Activated naive CD8-positive, alpha-beta T cell treated with anti-CD3 and anti-CD28 coated beads, Interleukin-2, amount 10 ng/mL, durations not matched to agents 7 days and 5 days (primary cell): Measurements from ENCODE around the gene ZNF581. TPM values are rescaled to one million over a fixed set of nuclear protein-coding genes. Genes with fewer than 3 reads are reported as not detected.

ENCODE experiments used
- ATAC-seq: fragments of 150-1000 bp; cut with Tn5 transposase; one replicate; pipeline ENCODE4 v1.10.0; 2021; ENCODE audit warnings: low read depth, moderate library complexity
- POLR2A ChIA-PET: fragments of 350-600 bp; sonication (Branson Sonifier 250); formaldehyde crosslinking; loops from one replicate; lab custom pipeline; 2021; ENCODE audit warnings: antibody characterized with exemption; lab: Charles Lee
- DNase-seq: peaks from one replicate; pipeline ENCODE4 v3.0.0; 2021
- H3K27ac Mint-ChIP-seq: one replicate; pipeline ENCODE4 v1.8.0; 2022; ENCODE audit warnings: mild to moderate bottlenecking, mixed read lengths
- H3K27me3 Mint-ChIP-seq: one replicate; pipeline ENCODE4 v1.8.0; 2022; ENCODE audit warnings: mild to moderate bottlenecking, moderate library complexity, mixed read lengths
- H3K36me3 Mint-ChIP-seq: one replicate; pipeline ENCODE4 v1.8.0; 2021; ENCODE audit warnings: mild to moderate bottlenecking, mixed read lengths
- H3K4me1 Mint-ChIP-seq: one replicate; pipeline ENCODE4 v1.8.0; 2021; ENCODE audit warnings: mixed read lengths
- H3K4me3 Mint-ChIP-seq: one replicate; pipeline ENCODE4 v1.8.0; 2022; ENCODE audit warnings: mild to moderate bottlenecking, moderate library complexity, mixed read lengths
- H3K9me3 Mint-ChIP-seq: one replicate; pipeline ENCODE4 v1.8.0; 2021; ENCODE audit warnings: mixed read lengths
- total RNA-seq, 2 experiments: library from RNA; stranded (reverse); gene quantifications; one replicate each; pipeline ENCODE4 v1.2.3, GENCODE V29; 2021

Gene ZNF581
- total RNA-seq, 2 experiments from 2014 or later = 28.6 to 31.7 TPM

DNA sequence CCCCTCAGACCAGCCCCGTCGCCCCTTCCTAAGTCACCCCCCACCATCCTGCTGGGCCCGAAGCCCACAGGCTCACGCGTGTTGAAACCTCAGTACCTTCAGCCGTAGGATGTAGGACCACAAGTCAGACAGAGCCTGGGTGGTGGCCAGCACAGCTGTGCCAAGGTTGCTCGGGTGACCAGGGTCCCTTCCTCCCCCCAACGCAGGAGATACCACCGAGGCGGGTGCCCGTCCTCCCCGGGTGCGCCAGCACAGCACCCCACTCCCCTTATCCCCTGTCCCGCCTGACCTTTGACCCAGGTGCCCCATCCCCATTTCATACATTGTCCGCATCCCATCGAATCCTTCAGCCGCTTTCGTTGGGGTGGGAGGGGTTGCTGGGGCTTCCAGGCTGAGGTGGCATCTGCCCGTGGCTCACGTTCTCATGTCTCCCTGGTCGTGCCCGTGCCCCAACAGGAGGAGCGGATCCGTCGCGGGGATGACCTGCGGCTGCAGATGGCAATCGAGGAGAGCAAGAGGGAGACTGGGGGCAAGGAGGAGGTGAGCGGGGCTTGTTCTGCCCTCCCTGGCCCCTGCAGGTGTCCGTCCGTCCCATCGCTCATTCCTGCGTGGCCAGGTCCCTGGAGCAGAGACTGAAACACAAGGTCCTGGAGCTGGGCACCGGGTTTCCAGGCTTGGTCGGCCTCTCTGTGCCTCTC lies 46.1 kb downstream of the ZNF581 start:
- H3K27me3 Mint-ChIP-seq = no peaks in the 10 kb centered on the region
- H3K9me3 Mint-ChIP-seq = no peaks in the 10 kb centered on the region
- no peaks in the 10 kb centered on the region for H3K4me1 Mint-ChIP-seq
- no peak overlapping the region for H3K4me3 Mint-ChIP-seq
- DNase-seq (peak; percentile 17), ATAC-seq (no peak)
- peaks cover 1% of the 10 kb centered on the region for H3K36me3 Mint-ChIP-seq
- H3K27ac Mint-ChIP-seq = no peak overlapping the region
- POLR2A ChIA-PET = interaction anchor here (0.5 kb wide), 1 partner anchor 18 kb away, joined by 3 read pairs; no protein-coding TSS in a partner anchor

DNA sequence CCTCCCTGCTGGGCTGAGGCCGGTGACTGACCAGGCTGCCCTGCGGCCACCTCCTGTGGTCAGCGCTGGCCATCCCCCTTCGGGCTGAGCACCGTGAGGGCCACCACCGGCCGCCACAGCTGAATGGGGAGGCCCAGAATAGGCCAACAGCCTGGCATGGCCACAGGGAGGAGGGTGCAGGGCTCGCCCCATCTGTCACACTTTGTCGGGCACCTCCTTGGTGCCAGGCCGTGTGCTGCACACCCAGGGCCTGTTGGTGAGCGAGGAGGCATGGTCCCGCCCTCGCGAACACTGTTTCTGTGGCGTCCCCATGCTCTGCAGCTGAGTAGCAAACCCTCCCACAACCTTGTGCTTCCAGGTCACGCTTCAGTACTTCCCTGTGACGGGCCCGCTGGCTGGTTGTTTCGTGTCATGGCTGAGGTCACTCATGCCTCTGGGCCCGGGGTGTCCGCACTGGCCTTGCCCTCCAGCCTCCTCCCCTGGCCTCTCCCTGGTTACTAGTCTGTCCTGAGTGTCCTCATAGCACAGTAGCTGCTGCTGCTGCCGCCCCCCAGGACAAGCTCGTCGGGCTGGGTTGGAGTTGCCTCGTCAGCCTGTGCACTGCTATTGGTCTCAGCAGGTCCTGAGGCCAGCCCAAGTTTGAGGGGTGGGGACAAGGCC lies 46.8 kb downstream of the ZNF581 start:
- H3K9me3 Mint-ChIP-seq = no peaks in the 10 kb centered on the region
- H3K27ac Mint-ChIP-seq = no peak overlapping the region
- no peaks in the 10 kb centered on the region for H3K4me1 Mint-ChIP-seq
- ATAC-seq = no peak
- DNase-seq = no peak
- POLR2A ChIA-PET = no interaction called here
- H3K36me3 Mint-ChIP-seq = peaks cover 1% of the 10 kb centered on the region
- no peak overlapping the region for H3K4me3 Mint-ChIP-seq
- H3K27me3 Mint-ChIP-seq = no peaks in the 10 kb centered on the region

DNA sequence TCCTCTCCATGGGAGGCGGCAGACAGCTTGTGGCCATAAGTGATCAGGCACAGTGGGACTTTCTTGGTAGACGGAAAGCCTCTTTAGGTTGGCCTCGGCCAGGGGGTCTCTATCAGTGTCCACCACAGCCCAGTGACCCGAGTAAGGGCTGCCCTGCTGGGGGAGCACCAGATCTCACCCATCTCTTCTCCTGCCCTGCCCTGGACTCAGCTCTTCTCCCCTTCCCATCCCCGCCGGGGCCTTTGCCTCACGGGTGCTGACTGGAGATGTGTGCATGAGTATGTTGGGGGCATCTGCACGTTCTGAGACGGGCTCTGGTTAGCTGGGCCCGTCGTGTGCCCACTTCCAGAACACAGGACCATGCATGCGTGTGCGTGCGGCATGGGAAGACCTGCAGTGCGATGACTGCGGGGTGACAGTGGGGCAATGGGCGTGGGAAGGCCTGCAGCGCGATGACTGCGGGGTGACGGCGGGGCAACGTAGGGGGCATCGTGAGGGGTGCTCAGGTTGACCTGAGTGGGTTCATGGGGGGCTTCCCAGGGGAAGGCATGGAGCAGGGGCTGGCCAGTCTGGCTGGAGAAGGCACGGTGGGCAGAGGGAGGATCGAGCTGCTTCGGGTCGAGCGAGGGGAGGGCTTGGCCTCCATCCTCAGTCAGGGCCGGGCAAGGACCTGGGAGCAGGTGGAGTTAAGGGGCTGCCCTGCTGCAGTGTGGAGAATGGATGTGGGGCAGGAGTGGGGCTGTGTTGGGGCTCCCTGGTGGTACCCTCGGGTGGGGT lies 47.5 kb downstream of the ZNF581 start:
- POLR2A ChIA-PET = no interaction called here
- peak; percentile 28 for DNase-seq
- no peak overlapping the region for H3K27ac Mint-ChIP-seq
- ATAC-seq = no peak
- no peaks in the 10 kb centered on the region for H3K27me3 Mint-ChIP-seq
- peaks cover 1% of the 10 kb centered on the region for H3K36me3 Mint-ChIP-seq
- no peaks in the 10 kb centered on the region for H3K9me3 Mint-ChIP-seq
- no peaks in the 10 kb centered on the region for H3K4me1 Mint-ChIP-seq
- H3K4me3 Mint-ChIP-seq = no peak overlapping the region

DNA sequence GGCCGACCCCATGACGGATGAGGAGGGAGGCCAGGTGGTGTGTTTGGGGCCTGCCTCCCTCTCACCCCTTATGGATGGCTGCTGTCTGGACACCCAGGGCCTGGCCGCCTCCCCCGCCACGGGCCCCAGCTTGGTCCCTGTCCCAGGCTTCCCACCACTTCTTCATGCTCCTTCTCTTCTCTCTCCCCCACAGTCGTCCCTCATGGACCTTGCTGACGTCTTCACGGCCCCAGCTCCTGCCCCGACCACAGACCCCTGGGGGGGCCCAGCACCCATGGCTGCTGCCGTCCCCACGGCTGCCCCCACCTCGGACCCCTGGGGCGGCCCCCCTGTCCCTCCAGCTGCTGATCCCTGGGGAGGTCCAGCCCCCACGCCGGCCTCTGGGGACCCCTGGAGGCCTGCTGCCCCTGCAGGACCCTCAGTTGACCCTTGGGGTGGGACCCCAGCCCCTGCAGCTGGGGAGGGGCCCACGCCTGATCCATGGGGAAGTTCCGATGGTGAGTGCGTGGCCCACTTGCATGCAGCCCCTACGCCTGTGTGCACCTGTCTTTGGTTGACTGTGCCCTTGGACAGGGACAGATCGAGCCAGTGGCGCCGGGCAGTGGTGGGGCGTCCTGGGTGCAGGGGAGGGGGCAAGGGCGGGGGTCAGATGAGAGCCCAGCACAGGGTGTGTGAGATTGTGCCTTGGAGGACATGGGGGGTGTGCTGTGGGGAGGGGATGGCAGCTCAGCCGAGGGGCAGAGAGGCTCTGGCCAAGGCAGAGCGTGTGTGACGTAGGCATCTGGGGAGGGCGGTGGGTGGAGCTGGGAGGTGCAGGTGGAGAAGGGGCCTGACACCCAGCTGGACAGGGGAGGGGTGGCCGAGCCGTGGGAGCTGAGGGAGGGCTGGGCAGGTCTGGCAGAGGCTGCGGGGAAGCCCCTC lies 48.4 kb downstream of the ZNF581 start:
- ATAC-seq (no peak), DNase-seq (peak; percentile 20)
- Mint-ChIP-seq H3K9me3 (no peaks in the 10 kb centered on the region), H3K27me3 (no peaks in the 10 kb centered on the region), H3K4me3 (no peak overlapping the region), H3K27ac (no peak overlapping the region), H3K4me1 (no peaks in the 10 kb centered on the region), H3K36me3 (peaks cover 1% of the 10 kb centered on the region)
- POLR2A ChIA-PET = no interaction called here

DNA sequence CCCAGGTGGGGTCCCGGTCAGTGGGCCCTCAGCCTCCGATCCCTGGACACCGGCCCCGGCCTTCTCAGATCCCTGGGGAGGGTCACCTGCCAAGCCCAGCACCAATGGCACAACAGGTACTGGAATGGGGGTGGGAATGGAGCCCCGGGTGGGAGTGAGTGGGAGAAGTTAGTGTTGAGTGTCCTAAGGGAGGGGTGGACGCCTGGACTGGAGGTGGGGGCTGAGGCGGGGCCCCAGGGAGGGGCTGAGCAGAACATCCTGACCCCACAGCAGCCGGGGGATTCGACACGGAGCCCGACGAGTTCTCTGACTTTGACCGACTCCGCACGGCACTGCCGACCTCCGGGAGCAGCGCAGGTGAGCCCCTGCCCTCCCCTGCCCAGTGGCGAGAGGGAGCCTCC lies 49.2 kb downstream of the ZNF581 start:
- Mint-ChIP-seq H3K4me3 (no peak overlapping the region), H3K9me3 (no peaks in the 10 kb centered on the region), H3K36me3 (no peaks in the 10 kb centered on the region), H3K27ac (no peak overlapping the region), H3K4me1 (no peaks in the 10 kb centered on the region), H3K27me3 (no peaks in the 10 kb centered on the region)
- DNase-seq (peak; percentile 23), ATAC-seq (no peak)
- POLR2A ChIA-PET = no interaction called here

DNA sequence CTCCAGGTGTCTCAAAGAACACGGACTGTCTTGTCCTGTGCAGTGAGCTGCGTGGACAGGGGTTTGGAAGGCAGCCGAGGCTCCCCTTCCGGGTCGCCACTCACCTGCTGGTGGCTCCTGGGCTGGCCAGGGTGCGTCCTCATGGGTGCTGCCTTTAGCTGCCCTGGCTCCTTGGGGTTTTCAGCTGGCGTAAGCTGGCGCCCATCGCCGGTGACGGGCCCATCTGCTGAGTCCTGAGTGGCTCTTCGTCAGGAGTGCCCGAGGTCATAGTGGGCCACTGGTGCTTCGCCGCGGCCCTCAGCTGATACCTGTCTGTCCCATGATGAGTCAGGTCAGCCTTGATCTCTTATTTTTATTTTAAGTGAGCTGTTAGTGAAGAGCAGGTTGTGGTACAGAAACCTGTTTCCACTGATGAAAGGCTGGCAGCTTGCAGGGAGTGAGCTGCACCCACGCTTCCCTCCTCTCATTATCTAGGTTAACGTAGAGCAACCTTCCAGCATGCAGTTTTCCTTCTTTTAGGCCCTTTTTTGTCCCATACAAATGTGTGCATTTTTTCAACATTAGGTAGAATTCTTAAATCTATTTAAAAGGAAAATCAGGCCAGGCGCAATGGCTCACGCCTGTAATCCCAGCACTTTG lies 50.0 kb downstream of the ZNF581 start:
- Mint-ChIP-seq H3K4me3 (no peak overlapping the region), H3K4me1 (no peaks in the 10 kb centered on the region), H3K36me3 (no peaks in the 10 kb centered on the region), H3K9me3 (no peaks in the 10 kb centered on the region), H3K27me3 (no peaks in the 10 kb centered on the region), H3K27ac (no peak overlapping the region)
- POLR2A ChIA-PET = no interaction called here
- ATAC-seq = no peak
- peak; percentile 26 for DNase-seq

DNA sequence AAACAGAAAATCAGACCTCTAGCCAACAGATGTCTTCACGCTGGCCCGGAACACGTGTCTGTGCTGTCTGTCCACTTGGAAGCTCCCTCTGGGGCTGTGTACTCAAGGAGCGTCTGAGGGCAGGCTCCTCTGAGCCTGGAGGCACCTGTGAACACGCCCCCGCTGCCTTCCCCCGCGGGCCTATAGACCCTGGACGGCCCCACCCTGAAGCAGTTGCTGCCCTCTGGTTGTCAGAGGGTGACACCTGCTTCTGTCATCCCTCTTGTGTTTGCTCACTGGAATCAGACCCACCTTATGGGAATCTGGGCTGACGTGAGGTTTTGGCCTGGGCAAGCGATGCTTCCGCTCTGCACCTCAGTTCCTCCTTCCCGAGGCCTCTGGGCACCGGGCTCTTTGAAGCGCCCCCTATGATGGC lies 50.8 kb downstream of the ZNF581 start:
- no peaks in the 10 kb centered on the region for H3K9me3 Mint-ChIP-seq
- H3K27me3 Mint-ChIP-seq = no peaks in the 10 kb centered on the region
- DNase-seq = peak; percentile 19
- ATAC-seq = no peak
- POLR2A ChIA-PET = no interaction called here
- H3K4me3 Mint-ChIP-seq = no peak overlapping the region
- H3K36me3 Mint-ChIP-seq = no peaks in the 10 kb centered on the region
- no peak overlapping the region for H3K27ac Mint-ChIP-seq
- no peaks in the 10 kb centered on the region for H3K4me1 Mint-ChIP-seq

DNA sequence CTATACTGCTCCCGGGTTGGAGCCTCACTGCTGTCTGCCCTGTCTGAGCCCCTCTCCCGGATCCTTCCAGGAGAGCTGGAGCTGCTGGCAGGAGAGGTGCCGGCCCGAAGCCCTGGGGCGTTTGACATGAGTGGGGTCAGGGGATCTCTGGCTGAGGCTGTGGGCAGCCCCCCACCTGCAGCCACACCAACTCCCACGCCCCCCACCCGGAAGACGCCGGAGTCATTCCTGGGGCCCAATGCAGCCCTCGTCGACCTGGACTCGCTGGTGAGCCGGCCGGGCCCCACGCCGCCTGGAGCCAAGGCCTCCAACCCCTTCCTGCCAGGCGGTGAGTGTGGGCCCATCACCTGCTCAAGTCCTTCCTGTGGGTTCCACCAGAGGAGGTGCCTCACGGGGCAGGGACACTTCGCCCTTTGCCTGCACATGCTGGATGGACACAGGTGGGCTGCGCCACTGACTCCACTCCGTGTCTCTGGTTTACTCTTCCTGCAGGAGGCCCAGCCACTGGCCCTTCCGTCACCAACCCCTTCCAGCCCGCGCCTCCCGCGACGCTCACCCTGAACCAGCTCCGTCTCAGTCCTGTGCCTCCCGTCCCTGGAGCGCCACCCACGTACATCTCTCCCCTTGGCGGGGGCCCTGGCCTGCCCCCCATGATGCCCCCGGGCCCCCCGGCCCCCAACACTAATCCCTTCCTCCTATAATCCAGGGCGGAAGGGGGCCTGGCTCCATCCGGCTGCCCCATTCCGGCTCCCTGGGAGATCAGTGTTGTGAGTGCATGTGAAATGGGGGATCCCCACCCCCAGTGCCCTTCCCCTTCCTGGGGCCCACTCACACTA lies 51.4 kb downstream of the ZNF581 start:
- Mint-ChIP-seq H3K27ac (no peak overlapping the region), H3K9me3 (no peaks in the 10 kb centered on the region), H3K36me3 (peaks cover 2% of the 10 kb centered on the region), H3K4me3 (no peak overlapping the region), H3K4me1 (no peaks in the 10 kb centered on the region), H3K27me3 (no peaks in the 10 kb centered on the region)
- DNase-seq (peak; percentile 25), ATAC-seq (no peak)
- POLR2A ChIA-PET = no interaction called here

Other genes starting within 250 kb of the ZNF581 start
- gene UBE2S, start 235.9 kb upstream of the ZNF581 start, total RNA-seq = 100 to 1,000 TPM; 184 to 203 TPM
- not detected for gene SHISA7, start 200.3 kb upstream of the ZNF581 start, total RNA-seq
- 10 to 100 TPM; 13.7 to 16.8 TPM for gene ISOC2, start 182.0 kb upstream of the ZNF581 start, total RNA-seq
- gene C19orf85, start 178.9 kb upstream of the ZNF581 start, total RNA-seq = not detected
- gene ZNF628, start 167.0 kb upstream of the ZNF581 start, total RNA-seq = 10 to 100 TPM in 1 of 2 experiments, 1 to 10 TPM in 1; 9.4 to 11.5 TPM
- gene NAT14, start 158.5 kb upstream of the ZNF581 start, total RNA-seq = 10 to 100 TPM; 14.5 to 15.0 TPM
- 1 to 10 TPM in 1 of 2 experiments, under 1 TPM in 1; 0.86 to 1.1 TPM for gene SSC5D, start 155.2 kb upstream of the ZNF581 start, total RNA-seq
- gene SBK2, start 106.5 kb upstream of the ZNF581 start, total RNA-seq = not detected
- gene SBK3, start 98.1 kb upstream of the ZNF581 start, total RNA-seq = not detected
- gene ZNF579, start 62.8 kb upstream of the ZNF581 start, total RNA-seq = 10 to 100 TPM; 10.1 to 10.4 TPM
- gene FIZ1, start 44.1 kb upstream of the ZNF581 start, total RNA-seq = 10 to 100 TPM; 16.0 to 18.4 TPM
- gene ZNF524, start 43.4 kb upstream of the ZNF581 start, total RNA-seq = 10 to 100 TPM; 25.2 to 26.6 TPM
- 10 to 100 TPM; 18.3 to 18.6 TPM for gene ZNF865, start 38.0 kb upstream of the ZNF581 start, total RNA-seq
- 1 to 10 TPM; 6.3 to 7.6 TPM for gene ZNF784, start 19.1 kb upstream of the ZNF581 start, total RNA-seq
- gene ZNF580, start 2.6 kb upstream of the ZNF581 start, total RNA-seq = 10 to 100 TPM; 56.6 to 59.8 TPM
- gene CCDC106, start 4.6 kb downstream of the ZNF581 start, total RNA-seq = 10 to 100 TPM; 12.1 to 13.4 TPM
- gene U2AF2, start 11.4 kb downstream of the ZNF581 start, total RNA-seq = 100 to 1,000 TPM; 257 to 267 TPM
- gene EPN1, start 31.6 kb downstream of the ZNF581 start, total RNA-seq = 10 to 100 TPM; 55.3 to 58.2 TPM
- gene NLRP9, start 94.8 kb downstream of the ZNF581 start, total RNA-seq = not detected
- gene RFPL4A, start 115.4 kb downstream of the ZNF581 start, total RNA-seq = not detected
- gene RFPL4AL1, start 125.5 kb downstream of the ZNF581 start, total RNA-seq = not detected
- not detected for gene NLRP11, start 188.3 kb downstream of the ZNF581 start, total RNA-seq
- gene NLRP4, start 192.9 kb downstream of the ZNF581 start, total RNA-seq = not detected